Astrocyte (in vitro differentiated cells and primary cell): ENCODE results near the gene HGS. TPM values are rescaled to one million over a fixed set of nuclear protein-coding genes. Genes with fewer than 3 reads are reported as not detected.

Experiments used
- DNase-seq: peaks from one replicate; pipeline ENCODE4 v3.0.0-alpha.2; 2010; ENCODE audit warnings: low read depth
- FAIRE-seq: peaks from 2 replicates; lab custom pipeline; 2011; peaks lifted over from hg19 to GRCh38; lab: Jason Lieb, UNC
- H2AFZ ChIP-seq: 2 replicates; pipeline ENCODE4 v1.6.0; 2012; ENCODE audit warnings: low read depth, low read length, inconsistent platforms
- H3K27ac ChIP-seq: 2 replicates; pipeline ENCODE4 v1.5.1; 2011; ENCODE audit warnings: low read depth, low read length, inconsistent platforms
- H3K27me3 ChIP-seq: 2 replicates; pipeline ENCODE4 v1.6.0; 2011; ENCODE audit warnings: low read length, inconsistent platforms; ENCODE audit not compliant: insufficient read depth
- H3K36me3 ChIP-seq: 2 replicates; pipeline ENCODE4 v1.5.1; 2011; ENCODE audit warnings: low read length, inconsistent platforms; ENCODE audit not compliant: insufficient read depth
- H3K4me1 ChIP-seq: 2 replicates; pipeline ENCODE4 v1.5.1; 2011; ENCODE audit warnings: low read length, inconsistent platforms; ENCODE audit not compliant: insufficient read depth
- H3K4me2 ChIP-seq: 2 replicates; pipeline ENCODE4 v1.6.0; 2012; ENCODE audit warnings: low read length, inconsistent platforms
- H3K4me3 ChIP-seq: 2 replicates; pipeline ENCODE4 v1.5.1; 2011; ENCODE audit warnings: low read depth, mild to moderate bottlenecking, low read length, inconsistent platforms; ENCODE audit not compliant: insufficient read depth
- H3K79me2 ChIP-seq: 2 replicates; pipeline ENCODE4 v1.6.0; 2012; ENCODE audit warnings: mild to moderate bottlenecking, low read length, inconsistent platforms; ENCODE audit not compliant: insufficient read depth
- H3K9ac ChIP-seq: 2 replicates; pipeline ENCODE4 v1.6.0; 2012; ENCODE audit warnings: mild to moderate bottlenecking, low read length, inconsistent platforms
- H3K9me3 ChIP-seq: 2 replicates; pipeline ENCODE4 v1.5.1; 2012; ENCODE audit warnings: low read depth, mild to moderate bottlenecking, low read length, inconsistent platforms; ENCODE audit not compliant: insufficient read depth
- H4K20me1 ChIP-seq: 2 replicates; pipeline ENCODE4 v1.6.0; 2012; ENCODE audit warnings: low read length, inconsistent platforms; ENCODE audit not compliant: insufficient read depth
- H3K27ac Mint-ChIP-seq: one replicate; pipeline ENCODE4 v1.8.0; 2021; ENCODE audit warnings: mild to moderate bottlenecking, mixed read lengths; ENCODE audit not compliant: unreplicated experiment
- H3K27me3 Mint-ChIP-seq: one replicate; pipeline ENCODE4 v1.8.0; 2021; ENCODE audit warnings: low read depth, mixed read lengths; ENCODE audit not compliant: unreplicated experiment
- H3K36me3 Mint-ChIP-seq: one replicate; pipeline ENCODE4 v1.8.0; 2021; ENCODE audit warnings: low read depth, mixed read lengths; ENCODE audit not compliant: unreplicated experiment
- H3K4me1 Mint-ChIP-seq: one replicate; pipeline ENCODE4 v1.8.0; 2021; ENCODE audit warnings: low read depth, mixed read lengths; ENCODE audit not compliant: unreplicated experiment
- H3K4me3 Mint-ChIP-seq: one replicate; pipeline ENCODE4 v1.8.0; 2021; ENCODE audit warnings: mild to moderate bottlenecking, moderate library complexity, mixed read lengths; ENCODE audit not compliant: unreplicated experiment
- H3K9me3 Mint-ChIP-seq: one replicate; pipeline ENCODE4 v1.8.0; 2021; ENCODE audit warnings: mild to moderate bottlenecking, mixed read lengths; ENCODE audit not compliant: unreplicated experiment
- CTCF ChIP-seq: IDR thresholded peaks from 2 replicates; pipeline ENCODE4 v1.5.1; 2011; ENCODE audit warnings: low read depth, mild to moderate bottlenecking, inconsistent platforms, low read length, moderate library complexity; ENCODE audit not compliant: insufficient read depth
- EZH2 ChIP-seq: IDR thresholded peaks from 2 replicates; pipeline ENCODE4 v1.6.1; 2012; ENCODE audit warnings: mild to moderate bottlenecking, low read length, inconsistent platforms; ENCODE audit not compliant: insufficient read depth
- total RNA-seq: library from RNA; stranded (reverse); gene quantifications from 2 replicates; pipeline ENCODE4 v1.2.1, GENCODE V29; 2021

The HGS gene
- total RNA-seq, 1 donor from 2014 or later, result 122 TPM

GRCh38 chr17:81706757-81707624 lies 23.2 kb downstream of the HGS start:
- Histone ChIP-seq H4K20me1 (peaks cover 52% of the 10 kb centered on the region), H3K4me1 (peaks cover 36% of the 10 kb centered on the region), H3K79me2 (peaks cover 37% of the 10 kb centered on the region), H3K9ac (no peak overlapping the region), H3K27me3 (no peaks in the 10 kb centered on the region), H3K4me3 (no peak overlapping the region), H2AFZ (no peak overlapping the region), H3K27ac (no peak overlapping the region), H3K4me2 (no peak overlapping the region), H3K36me3 (peaks cover 6% of the 10 kb centered on the region), H3K9me3 (no peaks in the 10 kb centered on the region)
- no peak for TF ChIP-seq EZH2
- TF ChIP-seq CTCF, result no peak
- H3K4me3 Mint-ChIP-seq, result no peak overlapping the region
- FAIRE-seq (no peak), DNase-seq (no peak)
- no peaks in the 10 kb centered on the region for H3K27me3 Mint-ChIP-seq
- H3K9me3 Mint-ChIP-seq, result no peaks in the 10 kb centered on the region
- H3K4me1 Mint-ChIP-seq, result peaks cover 14% of the 10 kb centered on the region
- H3K36me3 Mint-ChIP-seq, result peaks cover 17% of the 10 kb centered on the region
- no peak overlapping the region for H3K27ac Mint-ChIP-seq

- Histone ChIP-seq H3K4me3 (no peak overlapping the region), H3K4me2 (no peak overlapping the region), H2AFZ (no peak overlapping the region), H3K9ac (no peak overlapping the region), H3K36me3 (peaks cover 5% of the 10 kb centered on the region), H3K79me2 (peaks cover 33% of the 10 kb centered on the region), H4K20me1 (peaks cover 51% of the 10 kb centered on the region), H3K27me3 (no peaks in the 10 kb centered on the region), H3K27ac (no peak overlapping the region), H3K4me1 (peaks cover 37% of the 10 kb centered on the region), H3K9me3 (no peaks in the 10 kb centered on the region)
- no peak for TF ChIP-seq CTCF
- no peak for TF ChIP-seq EZH2
- FAIRE-seq (no peak), DNase-seq (no peak)
- H3K4me1 Mint-ChIP-seq, result peaks cover 12% of the 10 kb centered on the region
- no peaks in the 10 kb centered on the region for H3K9me3 Mint-ChIP-seq
- no peaks in the 10 kb centered on the region for H3K27me3 Mint-ChIP-seq
- H3K4me3 Mint-ChIP-seq, result no peak overlapping the region
- H3K36me3 Mint-ChIP-seq, result peaks cover 14% of the 10 kb centered on the region
- no peak overlapping the region for H3K27ac Mint-ChIP-seq
Observed at GRCh38 chr17:81707725-81708646, 24.2 kb downstream of the HGS start.
